AG09309 (cell line): Measurements from ENCODE around the gene PARP6.

Experiments
- DNase-seq: peaks from one replicate; pipeline ENCODE4 v3.0.0-alpha.2; 2010; ENCODE audit warnings: low read depth
- H3K4me3 ChIP-seq: 2 replicates; pipeline ENCODE4 v1.5.1; 2011; ENCODE audit warnings: mild to moderate bottlenecking, low read depth, low read length, moderate library complexity; ENCODE audit not compliant: control insufficient read depth
- CTCF ChIP-seq: IDR thresholded peaks from 2 replicates; pipeline ENCODE4 v1.5.1; 2011; ENCODE audit warnings: mild to moderate bottlenecking, low read depth, low read length, inconsistent platforms; ENCODE audit not compliant: insufficient read depth, control insufficient read depth; ENCODE audit errors: missing control alignments

PARP6 gene

GRCh38 chr15:72271221-72271620, 1.1 kb downstream of the PARP6 start:
- no peak for TF ChIP-seq CTCF
- H3K4me3 ChIP-seq = no peak overlapping the region; the same call in 1 of the 2 replicates
- no peak for DNase-seq

- TF ChIP-seq CTCF = no peak
- no peak for DNase-seq
- H3K4me3 ChIP-seq = no peak overlapping the region
Measured at GRCh38 chr15:72269739-72270138, 2.6 kb downstream of the PARP6 start.

- H3K4me3 ChIP-seq = no peak overlapping the region
- DNase-seq = no peak
- no peak for TF ChIP-seq CTCF
Measured at GRCh38 chr15:72265031-72265430, 7.3 kb downstream of the PARP6 start.

- no peak for TF ChIP-seq CTCF
- no peak for DNase-seq
- H3K4me3 ChIP-seq = no peak overlapping the region
Measured at GRCh38 chr15:72252663-72253299, 19.6 kb downstream of the PARP6 start.

GRCh38 chr15:72249142-72249810, 23.1 kb downstream of the PARP6 start:
- TF ChIP-seq CTCF = no peak
- DNase-seq = no peak
- no peak overlapping the region for H3K4me3 ChIP-seq

GRCh38 chr15:72248514-72248913, 23.8 kb downstream of the PARP6 start:
- H3K4me3 ChIP-seq = no peak overlapping the region

More at GRCh38 chr15:72248514-72248913, 23.8 kb downstream of the PARP6 start:
- TF ChIP-seq CTCF = no peak
- no peak for DNase-seq
